SK-N-MC (cell line): ENCODE measurements around the gene DDX19B.
"Not testable (repeated sequence)": the region's sequence is repeated elsewhere in the genome, so short reads cannot be mapped to it uniquely, and the experiment has no call there.

Experiments used
- EZH2 ChIP-seq: fragments of 200-600 bp; sonication (generic); IDR thresholded peaks from one replicate; pipeline ENCODE4 v1.6.1; 2017; ENCODE audit warnings: antibody characterized with exemption
- POLR2AphosphoS5 ChIP-seq: IDR thresholded peaks from 2 replicates; pipeline ENCODE4 v1.6.1; 2012; ENCODE audit warnings: mild to moderate bottlenecking, low read depth, low read length, borderline replicate concordance

- TF ChIP-seq EZH2, POLR2AphosphoS5: not testable (repeated sequence)
Measured at GRCh38 chr16:70267922-70268321, 31.1 kb upstream of the DDX19B start.
